GM12878 (cell line): ENCODE results near the gene SERPINE1. TPM values are rescaled to one million over a fixed set of nuclear protein-coding genes. Genes with fewer than 3 reads are reported as not detected.
A peak's percentile ranks its signal among the peaks of the same experiment; 100 is the strongest.

Experiments
- ATAC-seq: fragments of 200-7000 bp; cut with Tn5 transposase; 3 replicates; pipeline ENCODE4 v1.9.1; 2020; ENCODE audit warnings: mild to moderate bottlenecking, moderate library complexity
- BruUV-seq: library from RNA; stranded (reverse); fragments of 400-500 nt; replicated peaks from 2 replicates; lab custom pipeline; 2021; lab: Mats Ljungman, UMichigan
- CTCF ChIA-PET: fragments of 300-600 bp; sonication (Branson Sonifier 250); formaldehyde crosslinking; extraction: SDS; loops from one replicate; lab custom pipeline; 2021; ENCODE audit warnings: inconsistent platforms; lab: Yijun Ruan, JAX
- POLR2A ChIA-PET: fragments of 350-600 bp; formaldehyde crosslinking; extraction: SDS; loops from one replicate; lab custom pipeline; 2021; ENCODE audit warnings: inconsistent platforms; lab: Charles Lee
- RAD21 ChIA-PET: fragments of 300-600 bp; sonication (Branson Sonifier 250); formaldehyde crosslinking; loops from one replicate; lab custom pipeline; 2023; ENCODE audit warnings: antibody characterized with exemption; ENCODE audit not compliant: unreplicated experiment; lab: Charles Lee
- SMC1A ChIA-PET: fragments of 300-600 bp; sonication (Branson Sonifier 250); formaldehyde crosslinking; loops from one replicate; lab custom pipeline; 2023; ENCODE audit not compliant: unreplicated experiment, uncharacterized antibody; lab: Charles Lee
- DNase-seq: peaks from one replicate; pipeline ENCODE4 v3.0.0-alpha.2; 2011; ENCODE audit warnings: low read depth, low spot score
- FAIRE-seq: peaks from 3 replicates; lab custom pipeline; 2011; peaks lifted over from hg19 to GRCh38; lab: Jason Lieb, UNC
- H2AFZ ChIP-seq: 2 replicates; pipeline ENCODE4 v1.6.0; 2011; ENCODE audit warnings: low read depth, low read length, control low read depth; ENCODE audit not compliant: control insufficient read depth
- H3K27ac ChIP-seq: 2 replicates; pipeline ENCODE4 v1.5.1; 2011; ENCODE audit warnings: control low read depth; ENCODE audit not compliant: control insufficient read depth, insufficient read depth
- H3K27me3 ChIP-seq, 2 experiments: replicated peaks in 1 of 2; 2 replicates each; pipeline versions ENCODE4 v1.6.0 to v1.6.1; 2011; ENCODE audit warnings: low read length in 1 of 2; ENCODE audit not compliant: control insufficient read depth in 2 of 2, insufficient read depth in 2 of 2
- H3K36me3 ChIP-seq, 2 experiments: 2 replicates each; pipeline ENCODE4 v1.5.1; 2011; ENCODE audit warnings: low read length in 1 of 2; ENCODE audit not compliant: control insufficient read depth in 2 of 2, insufficient read depth in 2 of 2
- H3K4me1 ChIP-seq: 2 replicates; pipeline ENCODE4 v1.6.1; 2011; ENCODE audit warnings: mild to moderate bottlenecking, low read length, moderate library complexity, mixed read lengths; ENCODE audit not compliant: control insufficient read depth, insufficient read depth
- H3K4me2 ChIP-seq: 2 replicates; pipeline ENCODE4 v1.6.0; 2011; ENCODE audit warnings: control low read depth; ENCODE audit not compliant: control insufficient read depth, insufficient read depth
- H3K4me3 ChIP-seq: fragments of 200-600 bp; sonication (generic); 2 replicates; pipeline ENCODE4 v1.5.1; 2016
- H3K79me2 ChIP-seq: 2 replicates; pipeline ENCODE4 v1.6.0; 2011; ENCODE audit warnings: low read length; ENCODE audit not compliant: control insufficient read depth, insufficient read depth
- H3K9ac ChIP-seq: 2 replicates; pipeline ENCODE4 v1.8.0; 2011; ENCODE audit warnings: low read length, control low read depth, mixed read lengths; ENCODE audit not compliant: control insufficient read depth, insufficient read depth
- H3K9me3 ChIP-seq: replicated peaks from 3 replicates; pipeline ENCODE4 v1.5.1; 2011; ENCODE audit warnings: mild to moderate bottlenecking, low read length; ENCODE audit not compliant: control insufficient read depth, insufficient read depth
- H4K20me1 ChIP-seq: 2 replicates; pipeline ENCODE4 v1.6.0; 2011; ENCODE audit not compliant: control insufficient read depth, insufficient read depth
- BRCA1 ChIP-seq: IDR thresholded peaks from 2 replicates; pipeline ENCODE4 v1.6.1; 2011; ENCODE audit warnings: low read depth, low read length, improper control_type of control experiment
- WGBS: methylation state at CpG from one replicate; pipeline ENCODE4 v1.1.6; 2016; ENCODE audit warnings: low lambda C conversion rate; ENCODE audit not compliant: insufficient replicate concordance, insufficient coverage; ENCODE audit errors: missing lambda C conversion rate; 5-methylcytosine and 5-hydroxymethylcytosine counted together
- in situ Hi-C: fragments of 300-500 bp; cut with MboI; formaldehyde crosslinking; loops from 9 replicates; pipeline ENCODE4 v1.14.3; 2018; ENCODE audit warnings: mixed read lengths
- intact Hi-C: fragments of 100-400 bp; cut with micrococcal nuclease; formaldehyde crosslinking; loops from one replicate; pipeline ENCODE4 v1.14.2; 2022; ENCODE audit not compliant: unreplicated experiment
- polyA plus RNA-seq, 11 experiments: library from polyadenylated mRNA; depleted of rRNA in 4 of 11; unstranded in 6 of 11; stranded (reverse) in 5 of 11; fragments of >200 nt; fragmentation: Nextera tagmentation in 4 of 11; fragmentation: Illumina TruSeq in 1 of 11; extraction: Ambion mirVana in 4 of 11; extraction: Trizol in 1 of 11; gene quantifications; 1 replicate in 1 of 11; 2 replicates in 10 of 11; pipeline versions ENCODE4 v1.2.1 to v1.2.3, GENCODE V29; 2011 to 2016; ENCODE audit warnings: inconsistent platforms in 2 of 11, missing spikeins in 2 of 11, low read depth in 1 of 11
- total RNA-seq, 4 experiments: library from RNA; depleted of rRNA in 3 of 4; stranded (reverse); fragments of >200 nt in 3 of 4; fragmentation: Illumina TruSeq in 1 of 4; extraction: Trizol in 1 of 4; gene quantifications; 2 replicates each; pipeline versions ENCODE4 v1.2.1 to v1.2.3, GENCODE V29; 2013 to 2021
- TF ChIP-seq, protein P1 (sequence below): fragments of 450-650 bp; IDR thresholded peaks from 2 replicates; pipeline ENCODE4 v1.6.1; 2016; ENCODE audit warnings: mild to moderate bottlenecking

The SERPINE1 gene
- total and polyA plus RNA-seq, 10 of the 15 experiments (the other 5 are each of a cell fraction or from before 2014, with no cell fraction given) = 0.20 to 2.4 (median 0.44) TPM

DNA sequence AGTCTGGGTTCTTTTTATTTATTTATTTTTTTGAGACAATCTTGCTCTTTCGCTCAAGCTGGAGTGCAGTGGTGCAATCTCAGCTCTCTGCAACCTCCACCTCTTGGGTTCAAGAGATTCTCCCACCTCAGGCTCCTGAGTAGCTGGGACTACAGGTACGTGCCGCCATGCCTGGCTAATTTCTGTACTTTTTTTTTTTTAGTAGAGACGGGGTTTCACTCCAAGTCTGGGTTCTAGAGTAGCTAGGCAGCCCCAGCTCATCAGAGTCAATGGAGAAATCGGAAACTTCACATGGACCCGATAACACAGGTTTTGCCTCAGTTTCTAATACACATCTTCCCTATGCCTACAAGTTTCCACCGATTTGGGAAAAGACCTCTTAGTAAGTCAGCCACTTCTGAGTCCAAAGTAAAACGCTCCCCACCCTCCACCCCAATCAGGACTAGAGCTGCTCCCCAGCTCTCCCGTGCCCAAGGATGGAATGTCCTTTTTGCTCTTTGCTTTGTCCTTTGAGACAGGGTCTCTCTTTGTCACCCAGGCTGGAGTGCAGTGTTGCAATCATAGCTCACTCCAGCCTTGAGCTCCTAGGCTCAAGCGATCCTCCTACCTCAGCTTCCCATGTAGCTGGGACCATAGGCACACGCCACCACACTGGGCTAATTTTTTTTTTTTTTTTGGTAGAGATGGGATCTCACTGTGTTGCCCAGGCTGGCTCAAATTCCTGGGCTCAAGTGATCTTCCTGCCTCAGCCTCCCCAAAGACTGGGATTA lies 3.8 kb upstream of the SERPINE1 start:
- POLR2A ChIA-PET = interaction anchor here (0.5 to 3.4 kb wide), 12 partner anchors 9 to 248 kb away, joined by 3 to 24 read pairs (median 5); partner anchors contain the start of genes MUC17, SRRT and TRIM56
- intact Hi-C loops = loop anchor here (5.0 kb wide), 1 partner anchor 36 kb away; the partner anchor contains the start of gene TRIM56

More for the DNA sequence above, 3.8 kb upstream of the SERPINE1 start:
- Histone ChIP-seq H4K20me1 (no peaks in the 10 kb centered on the region), H3K4me3 (no peak overlapping the region; the same call in 1 of the 2 replicates), H3K4me2 (0 out of 2 replicates have a peak overlapping the region, but pooled peaks have one; percentile 41), H3K79me2 (no peaks in the 10 kb centered on the region), H3K9me3 (no peaks in the 10 kb centered on the region), H2AFZ (no peak overlapping the region), H3K4me1 (peaks cover 26% of the 10 kb centered on the region), H3K9ac (no peak overlapping the region), H3K27me3 (no peaks in the 10 kb centered on the region), H3K27ac (no peak overlapping the region), H3K36me3 (no peaks in the 10 kb centered on the region)
- FAIRE-seq = no peak
- no peak for DNase-seq
- 75% methylated on average over 11 of the region's 11 CpGs for WGBS
- no TSS peak for BruUV-seq
- no peak for ATAC-seq
- ChIA-PET SMC1A (interaction anchor here (0.6 to 2.9 kb wide), 12 partner anchors 11 to 69 kb away, joined by 3 to 13 read pairs (median 4); no protein-coding TSS in a partner anchor), RAD21 (interaction anchor here (0.9 to 1.9 kb wide), 11 partner anchors 10 to 70 kb away, joined by 3 to 14 read pairs (median 4); partner anchors contain the start of gene TRIM56), CTCF (interaction anchor here (0.6 to 3.4 kb wide), 13 partner anchors 10 to 70 kb away, joined by 3 to 16 read pairs (median 7); no protein-coding TSS in a partner anchor)
- in situ Hi-C loops = no loop called here
- TF ChIP-seq, protein P1, sequence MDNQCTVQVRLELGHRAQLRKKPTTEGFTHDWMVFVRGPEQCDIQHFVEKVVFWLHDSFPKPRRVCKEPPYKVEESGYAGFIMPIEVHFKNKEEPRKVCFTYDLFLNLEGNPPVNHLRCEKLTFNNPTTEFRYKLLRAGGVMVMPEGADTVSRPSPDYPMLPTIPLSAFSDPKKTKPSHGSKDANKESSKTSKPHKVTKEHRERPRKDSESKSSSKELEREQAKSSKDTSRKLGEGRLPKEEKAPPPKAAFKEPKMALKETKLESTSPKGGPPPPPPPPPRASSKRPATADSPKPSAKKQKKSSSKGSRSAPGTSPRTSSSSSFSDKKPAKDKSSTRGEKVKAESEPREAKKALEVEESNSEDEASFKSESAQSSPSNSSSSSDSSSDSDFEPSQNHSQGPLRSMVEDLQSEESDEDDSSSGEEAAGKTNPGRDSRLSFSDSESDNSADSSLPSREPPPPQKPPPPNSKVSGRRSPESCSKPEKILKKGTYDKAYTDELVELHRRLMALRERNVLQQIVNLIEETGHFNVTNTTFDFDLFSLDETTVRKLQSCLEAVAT = 0 out of 2 replicates have a peak, but pooled peaks have one; percentile 54
- TF ChIP-seq BRCA1 = no peak
